HCT116 (cell line): Measurements from ENCODE around the gene NTNG2. TPM values are rescaled to one million over a fixed set of nuclear protein-coding genes. Genes with fewer than 3 reads are reported as not detected.

ENCODE experiments used
- ATAC-seq: fragments of 200-7000 bp; cut with Tn5 transposase; 2 replicates; pipeline ENCODE4 v1.9.1; 2020; ENCODE audit warnings: mild to moderate bottlenecking, moderate library complexity
- BruUV-seq: library from RNA; stranded (reverse); fragments of 400-500 nt; replicated peaks from 2 replicates; lab custom pipeline; 2021; lab: Mats Ljungman, UMichigan
- CTCF ChIA-PET: fragments of 300-600 bp; sonication (Branson Sonifier 250); formaldehyde crosslinking; loops from one replicate; lab custom pipeline; 2021; ENCODE audit warnings: antibody characterized with exemption; lab: Charles Lee
- POLR2A ChIA-PET: fragments of 300-600, 350-600 bp; sonication (Branson Sonifier 250); formaldehyde crosslinking; loops from one replicate; lab custom pipeline; 2021; ENCODE audit warnings: antibody characterized with exemption; lab: Charles Lee
- RAD21 ChIA-PET, 2 experiments: fragments of 300-600 bp; sonication (Branson Sonifier 250); formaldehyde crosslinking; loops; one replicate each; lab custom pipeline; 2023; ENCODE audit warnings: low total read pairs in 2 of 2; ENCODE audit not compliant: uncharacterized antibody in 2 of 2, unreplicated experiment in 2 of 2, low non-redundant PET in 1 of 2; lab: Charles Lee
- DNase-seq: peaks from one replicate; pipeline ENCODE4 v3.0.0-alpha.2; 2010; ENCODE audit warnings: low read depth, low spot score
- H2AFZ ChIP-seq: fragments of 200-600 bp; shearing (Covaris generic), sonication (generic); 2 replicates; pipeline ENCODE4 v1.6.1; 2017; ENCODE audit warnings: low read depth, mixed run types, mixed read lengths, antibody characterized with exemption, low read length; ENCODE audit not compliant: poor library complexity, severe bottlenecking
- H3K27ac ChIP-seq: 2 replicates; pipeline ENCODE4 v1.5.1; 2012; ENCODE audit warnings: low read depth, low read length
- H3K27me3 ChIP-seq: fragments of 200-600 bp; sonication (generic); 2 replicates; pipeline ENCODE4 v1.6.1; 2016; ENCODE audit warnings: mixed run types, low read length, mixed read lengths; ENCODE audit not compliant: insufficient read depth
- H3K36me3 ChIP-seq, 2 experiments: fragments of 200-500 bp in 1 of 2; fragments of 200-600 bp in 1 of 2; sonication (Bioruptor generic) in 1 of 2; sonication (generic) in 1 of 2; 2 replicates each; pipeline versions ENCODE4 v1.5.1 to v1.6.1; 2014 to 2016; ENCODE audit warnings: low read length in 2 of 2, inconsistent platforms in 1 of 2, mixed read lengths in 1 of 2, mixed run types in 1 of 2; ENCODE audit not compliant: insufficient read depth in 2 of 2, control insufficient read depth in 1 of 2
- H3K4me1 ChIP-seq, 2 experiments: fragments of 200-600 bp in 1 of 2; sonication (generic) in 1 of 2; 2 replicates each; pipeline versions ENCODE4 v1.5.1 to v1.6.1; 2012 to 2017; ENCODE audit warnings: low read length in 2 of 2, inconsistent platforms in 1 of 2, mild to moderate bottlenecking in 1 of 2, mixed read lengths in 1 of 2, mixed run types in 1 of 2, moderate library complexity in 1 of 2; ENCODE audit not compliant: insufficient read depth in 2 of 2, control insufficient read depth in 1 of 2
- H3K4me2 ChIP-seq: fragments of 200-600 bp; sonication (generic); 2 replicates; pipeline ENCODE4 v1.6.1; 2017; ENCODE audit warnings: mixed run types, low read length, mixed read lengths
- H3K4me3 ChIP-seq, 2 experiments: fragments of 200-600 bp in 1 of 2; sonication (generic) in 1 of 2; replicated peaks in 1 of 2; 2 replicates each; pipeline ENCODE4 v1.5.1; 2011 to 2016; ENCODE audit warnings: low read length in 2 of 2, control low read depth in 1 of 2, low read depth in 1 of 2, mild to moderate bottlenecking in 1 of 2, mixed read lengths in 1 of 2, mixed run types in 1 of 2
- H3K79me2 ChIP-seq: fragments of 200-600 bp; sonication (generic); 2 replicates; pipeline ENCODE4 v1.6.1; 2017; ENCODE audit warnings: mild to moderate bottlenecking, mixed run types, low read length, moderate library complexity, mixed read lengths; ENCODE audit not compliant: insufficient read depth
- H3K9ac ChIP-seq: fragments of 200-600 bp; sonication (generic); 2 replicates; pipeline ENCODE4 v1.6.1; 2016; ENCODE audit warnings: low read length, mixed read lengths
- H3K9me2 ChIP-seq: fragments of 200-600 bp; sonication (generic), shearing (Covaris generic); 2 replicates; pipeline ENCODE4 v1.6.1; 2017; ENCODE audit warnings: mixed run types, mild to moderate bottlenecking, moderate library complexity; ENCODE audit not compliant: insufficient read depth
- H3K9me3 ChIP-seq, 2 experiments: fragments of 200-500 bp in 1 of 2; fragments of 200-600 bp in 1 of 2; sonication (Bioruptor generic) in 1 of 2; sonication (generic) in 1 of 2; 2 replicates each; pipeline ENCODE4 v1.6.1; 2014 to 2017; ENCODE audit warnings: low read length in 2 of 2, mixed read lengths in 2 of 2, inconsistent platforms in 1 of 2, low read depth in 1 of 2, mild to moderate bottlenecking in 1 of 2, mixed run types in 1 of 2, moderate library complexity in 1 of 2; ENCODE audit not compliant: control insufficient read depth in 1 of 2, insufficient read depth in 1 of 2
- H4K20me1 ChIP-seq: fragments of 200-600 bp; sonication (generic), shearing (Covaris generic); 2 replicates; pipeline ENCODE4 v1.6.1; 2017; ENCODE audit warnings: mixed run types, mild to moderate bottlenecking, moderate library complexity; ENCODE audit not compliant: insufficient read depth
- CBX3 ChIP-seq: IDR thresholded peaks from 2 replicates; pipeline ENCODE4 v1.6.1; 2012; ENCODE audit warnings: low read depth
- EGR1 ChIP-seq: IDR thresholded peaks from 2 replicates; pipeline ENCODE4 v1.6.1; 2012; ENCODE audit warnings: low read depth
- ELF1 ChIP-seq: IDR thresholded peaks from 2 replicates; pipeline ENCODE4 v1.6.1; 2012; ENCODE audit warnings: low read depth, borderline replicate concordance
- JUND ChIP-seq: IDR thresholded peaks from 2 replicates; pipeline ENCODE4 v1.6.1; 2012
- MAX ChIP-seq: IDR thresholded peaks from 2 replicates; pipeline ENCODE4 v1.6.1; 2012
- POLR2A ChIP-seq: IDR thresholded peaks from 2 replicates; pipeline ENCODE4 v1.7.0; 2011; ENCODE audit warnings: borderline replicate concordance; ENCODE audit not compliant: insufficient read depth, insufficient read length; ENCODE audit errors: extremely low read depth
- RAD21 ChIP-seq: IDR thresholded peaks from 2 replicates; pipeline ENCODE4 v1.6.1; 2012; ENCODE audit warnings: low read depth, mild to moderate bottlenecking
- REST ChIP-seq: IDR thresholded peaks from 2 replicates; pipeline ENCODE4 v1.6.1; 2012; ENCODE audit warnings: low read depth
- SP1 ChIP-seq: IDR thresholded peaks from 2 replicates; pipeline ENCODE4 v1.6.1; 2012; ENCODE audit warnings: low read depth
- YY1 ChIP-seq: IDR thresholded peaks from 2 replicates; pipeline ENCODE4 v1.6.1; 2011; ENCODE audit warnings: low read length, low read depth, moderate library complexity, mild to moderate bottlenecking; ENCODE audit not compliant: insufficient replicate concordance; ENCODE audit errors: extremely low read depth
- ZNF274 ChIP-seq: fragments of 200-500 bp; sonication (Bioruptor generic); IDR thresholded peaks from 2 replicates; pipeline ENCODE4 v1.6.1; 2014; ENCODE audit warnings: mild to moderate bottlenecking, low read depth, low read length, inconsistent platforms
- intact Hi-C: fragments of 100-400 bp; cut with micrococcal nuclease; formaldehyde crosslinking; loops from 2 replicates; pipeline ENCODE4 v1.10.0; 2022
- total RNA-seq: library from RNA; stranded (reverse); gene quantifications from one replicate; pipeline ENCODE4 v1.2.1, GENCODE V29; 2021; ENCODE audit not compliant: unreplicated experiment

The NTNG2 gene
- total RNA-seq, 1 experiment from 2014 or later: 2.5 TPM

- no peaks in the 10 kb centered on the region for H3K9me2 ChIP-seq
- no peaks in the 10 kb centered on the region for H3K27me3 ChIP-seq
- no peaks in the 10 kb centered on the region for H3K79me2 ChIP-seq
- RAD21 ChIA-PET: no interaction called here
- H3K4me1 ChIP-seq: no peaks in the 10 kb centered on the region
- no peaks in the 10 kb centered on the region for H3K9me3 ChIP-seq
- H3K9ac ChIP-seq: no peak overlapping the region
- POLR2A ChIA-PET: interaction anchor here (0.6 kb wide), 1 partner anchor 1123 kb away, joined by 3 read pairs; no protein-coding TSS in a partner anchor
- CTCF ChIA-PET: interaction anchor here (1.2 kb wide), 1 partner anchor 14 kb away, joined by 3 read pairs; no protein-coding TSS in a partner anchor
- no peak for ATAC-seq
- H3K4me2 ChIP-seq: no peak overlapping the region
- H3K27ac ChIP-seq: no peak overlapping the region
- intact Hi-C loops: no loop called here
- H4K20me1 ChIP-seq: no peaks in the 10 kb centered on the region
- H3K36me3 ChIP-seq: no peaks in the 10 kb centered on the region
- no peak for DNase-seq
- TF ChIP-seq ZNF274 (no peak), POLR2A (no peak), CBX3 (no peak), MAX (no peak), REST (no peak), RAD21 (no peak), JUND (no peak), SP1 (no peak), YY1 (no peak), EGR1 (no peak), ELF1 (no peak)
- TF ChIP-seq, all 23 proteins: peak for 0
- Histone ChIP-seq H3K4me3 (no peak overlapping the region), H2AFZ (no peak overlapping the region)
- BruUV-seq: no TSS peak
Observed at GRCh38 chr9:132221941-132222340, 60.1 kb downstream of the NTNG2 start.
